ENCODE measurements around the gene MACROD2.

DNA sequence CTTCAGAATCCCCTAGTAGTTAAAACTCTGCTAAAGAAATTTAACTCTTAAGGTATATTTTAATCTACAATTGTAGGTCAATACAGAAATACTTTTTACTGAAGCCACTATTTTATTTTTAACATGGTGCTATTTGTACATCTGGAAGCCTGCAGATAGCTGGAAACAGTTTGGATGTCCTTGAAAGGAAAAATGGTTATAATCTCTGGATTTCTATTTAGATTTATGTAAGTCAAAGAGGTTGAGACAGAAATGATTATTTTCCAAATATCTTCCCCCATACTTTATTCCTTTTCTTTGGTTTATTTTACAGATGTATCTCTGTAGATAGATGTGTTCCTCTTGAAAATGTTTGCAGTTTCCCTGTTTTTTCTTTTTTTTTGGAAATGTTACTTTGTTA lies 1575.7 kb downstream of the MACROD2 start:
- TF ChIP-seq HEYL (CRISPR knock-in tag; IDR thresholded peaks at IDR 0.05) (no peak), MAZ (IDR thresholded peaks at IDR 0.05; ENCODE audit: borderline replicate concordance, low read depth, low read length) (no peak), POLR2A (IDR thresholded peaks at IDR 0.05; ENCODE audit: low read length) (no peak), POLR2AphosphoS2 (conservative IDR thresholded peaks at IDR 0.05; ENCODE audit: low read length) (no peak)
- TF ChIP-seq, protein P1, sequence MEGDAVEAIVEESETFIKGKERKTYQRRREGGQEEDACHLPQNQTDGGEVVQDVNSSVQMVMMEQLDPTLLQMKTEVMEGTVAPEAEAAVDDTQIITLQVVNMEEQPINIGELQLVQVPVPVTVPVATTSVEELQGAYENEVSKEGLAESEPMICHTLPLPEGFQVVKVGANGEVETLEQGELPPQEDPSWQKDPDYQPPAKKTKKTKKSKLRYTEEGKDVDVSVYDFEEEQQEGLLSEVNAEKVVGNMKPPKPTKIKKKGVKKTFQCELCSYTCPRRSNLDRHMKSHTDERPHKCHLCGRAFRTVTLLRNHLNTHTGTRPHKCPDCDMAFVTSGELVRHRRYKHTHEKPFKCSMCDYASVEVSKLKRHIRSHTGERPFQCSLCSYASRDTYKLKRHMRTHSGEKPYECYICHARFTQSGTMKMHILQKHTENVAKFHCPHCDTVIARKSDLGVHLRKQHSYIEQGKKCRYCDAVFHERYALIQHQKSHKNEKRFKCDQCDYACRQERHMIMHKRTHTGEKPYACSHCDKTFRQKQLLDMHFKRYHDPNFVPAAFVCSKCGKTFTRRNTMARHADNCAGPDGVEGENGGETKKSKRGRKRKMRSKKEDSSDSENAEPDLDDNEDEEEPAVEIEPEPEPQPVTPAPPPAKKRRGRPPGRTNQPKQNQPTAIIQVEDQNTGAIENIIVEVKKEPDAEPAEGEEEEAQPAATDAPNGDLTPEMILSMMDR (IDR thresholded peaks at IDR 0.05): no peak
- TF ChIP-seq, protein P2, sequence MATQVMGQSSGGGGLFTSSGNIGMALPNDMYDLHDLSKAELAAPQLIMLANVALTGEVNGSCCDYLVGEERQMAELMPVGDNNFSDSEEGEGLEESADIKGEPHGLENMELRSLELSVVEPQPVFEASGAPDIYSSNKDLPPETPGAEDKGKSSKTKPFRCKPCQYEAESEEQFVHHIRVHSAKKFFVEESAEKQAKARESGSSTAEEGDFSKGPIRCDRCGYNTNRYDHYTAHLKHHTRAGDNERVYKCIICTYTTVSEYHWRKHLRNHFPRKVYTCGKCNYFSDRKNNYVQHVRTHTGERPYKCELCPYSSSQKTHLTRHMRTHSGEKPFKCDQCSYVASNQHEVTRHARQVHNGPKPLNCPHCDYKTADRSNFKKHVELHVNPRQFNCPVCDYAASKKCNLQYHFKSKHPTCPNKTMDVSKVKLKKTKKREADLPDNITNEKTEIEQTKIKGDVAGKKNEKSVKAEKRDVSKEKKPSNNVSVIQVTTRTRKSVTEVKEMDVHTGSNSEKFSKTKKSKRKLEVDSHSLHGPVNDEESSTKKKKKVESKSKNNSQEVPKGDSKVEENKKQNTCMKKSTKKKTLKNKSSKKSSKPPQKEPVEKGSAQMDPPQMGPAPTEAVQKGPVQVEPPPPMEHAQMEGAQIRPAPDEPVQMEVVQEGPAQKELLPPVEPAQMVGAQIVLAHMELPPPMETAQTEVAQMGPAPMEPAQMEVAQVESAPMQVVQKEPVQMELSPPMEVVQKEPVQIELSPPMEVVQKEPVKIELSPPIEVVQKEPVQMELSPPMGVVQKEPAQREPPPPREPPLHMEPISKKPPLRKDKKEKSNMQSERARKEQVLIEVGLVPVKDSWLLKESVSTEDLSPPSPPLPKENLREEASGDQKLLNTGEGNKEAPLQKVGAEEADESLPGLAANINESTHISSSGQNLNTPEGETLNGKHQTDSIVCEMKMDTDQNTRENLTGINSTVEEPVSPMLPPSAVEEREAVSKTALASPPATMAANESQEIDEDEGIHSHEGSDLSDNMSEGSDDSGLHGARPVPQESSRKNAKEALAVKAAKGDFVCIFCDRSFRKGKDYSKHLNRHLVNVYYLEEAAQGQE (IDR thresholded peaks at IDR 0.05): no peak

All from A549 (cell line).